ENCODE measurements around the gene MAX. TPM values are rescaled to one million over a fixed set of nuclear protein-coding genes. Genes with fewer than 3 reads are reported as not detected.

The MAX gene
- total and polyA plus RNA-seq, 2 experiments from 2014 or later = 25.0 to 27.7 TPM

DNA sequence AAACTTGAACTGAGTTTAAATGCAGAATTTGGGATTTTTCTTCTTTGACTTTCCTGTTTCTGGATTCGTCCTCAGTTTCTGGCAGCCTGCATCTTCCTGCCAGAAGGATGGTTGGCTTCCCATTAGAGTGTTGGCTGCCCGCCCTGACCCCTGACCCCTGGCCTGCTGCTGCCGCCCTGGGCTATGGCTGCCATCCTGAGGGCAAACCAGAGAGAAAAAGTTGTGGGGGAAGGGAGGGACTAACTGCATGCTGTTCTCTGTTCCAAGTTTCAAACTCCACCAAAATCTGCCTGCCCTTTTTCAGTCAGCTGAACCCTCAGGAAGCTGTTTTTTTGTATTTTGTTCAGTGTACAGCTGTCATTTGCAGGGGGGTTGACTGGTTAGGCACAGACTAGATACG is 67.3 kb downstream of the MAX start:
- Histone ChIP-seq H2AFZ (no peak overlapping the region), H3K27me3 (ENCODE audit: insufficient read depth) (no peaks in the 10 kb centered on the region), H4K20me1 (replicated peaks; ENCODE audit: insufficient read depth) (no peaks in the 10 kb centered on the region), H3K27ac (ENCODE audit: low read depth) (no peak overlapping the region), H3K79me2 (replicated peaks; ENCODE audit: insufficient read depth) (no peaks in the 10 kb centered on the region), H3K9me2 (ENCODE audit: insufficient read depth) (no peaks in the 10 kb centered on the region), H3K4me2 (no peak overlapping the region), H3K4me3 (no peak overlapping the region), H3F3A (replicated peaks; ENCODE audit: low read depth) (no peaks in the 10 kb centered on the region), H3K4me1 (ENCODE audit: insufficient read depth) (no peaks in the 10 kb centered on the region), H3K36me3 (ENCODE audit: insufficient read depth) (no peaks in the 10 kb centered on the region; the same call in 1 of the 2 replicates)
- DNase-seq (ENCODE audit: low spot score) (no peak), ATAC-seq (no peak)
- Mint-ChIP-seq H3K4me1 (no peaks in the 10 kb centered on the region), H3K36me3 (ENCODE audit: low read depth) (peaks cover 11% of the 10 kb centered on the region), H3K27ac (no peak overlapping the region), H3K27me3 (ENCODE audit: insufficient read depth, low read depth, poor library complexity) (no peaks in the 10 kb centered on the region), H3K9me3 (no peaks in the 10 kb centered on the region), H3K4me3 (no peak overlapping the region)
- no peak for TF ChIP-seq STAT1 (IDR thresholded peaks at IDR 0.05; ENCODE audit: unreplicated experiment)
- no peak for TF ChIP-seq EZH2phosphoT487 (IDR thresholded peaks at IDR 0.05; ENCODE audit: unreplicated experiment)
- TF ChIP-seq, protein P1, sequence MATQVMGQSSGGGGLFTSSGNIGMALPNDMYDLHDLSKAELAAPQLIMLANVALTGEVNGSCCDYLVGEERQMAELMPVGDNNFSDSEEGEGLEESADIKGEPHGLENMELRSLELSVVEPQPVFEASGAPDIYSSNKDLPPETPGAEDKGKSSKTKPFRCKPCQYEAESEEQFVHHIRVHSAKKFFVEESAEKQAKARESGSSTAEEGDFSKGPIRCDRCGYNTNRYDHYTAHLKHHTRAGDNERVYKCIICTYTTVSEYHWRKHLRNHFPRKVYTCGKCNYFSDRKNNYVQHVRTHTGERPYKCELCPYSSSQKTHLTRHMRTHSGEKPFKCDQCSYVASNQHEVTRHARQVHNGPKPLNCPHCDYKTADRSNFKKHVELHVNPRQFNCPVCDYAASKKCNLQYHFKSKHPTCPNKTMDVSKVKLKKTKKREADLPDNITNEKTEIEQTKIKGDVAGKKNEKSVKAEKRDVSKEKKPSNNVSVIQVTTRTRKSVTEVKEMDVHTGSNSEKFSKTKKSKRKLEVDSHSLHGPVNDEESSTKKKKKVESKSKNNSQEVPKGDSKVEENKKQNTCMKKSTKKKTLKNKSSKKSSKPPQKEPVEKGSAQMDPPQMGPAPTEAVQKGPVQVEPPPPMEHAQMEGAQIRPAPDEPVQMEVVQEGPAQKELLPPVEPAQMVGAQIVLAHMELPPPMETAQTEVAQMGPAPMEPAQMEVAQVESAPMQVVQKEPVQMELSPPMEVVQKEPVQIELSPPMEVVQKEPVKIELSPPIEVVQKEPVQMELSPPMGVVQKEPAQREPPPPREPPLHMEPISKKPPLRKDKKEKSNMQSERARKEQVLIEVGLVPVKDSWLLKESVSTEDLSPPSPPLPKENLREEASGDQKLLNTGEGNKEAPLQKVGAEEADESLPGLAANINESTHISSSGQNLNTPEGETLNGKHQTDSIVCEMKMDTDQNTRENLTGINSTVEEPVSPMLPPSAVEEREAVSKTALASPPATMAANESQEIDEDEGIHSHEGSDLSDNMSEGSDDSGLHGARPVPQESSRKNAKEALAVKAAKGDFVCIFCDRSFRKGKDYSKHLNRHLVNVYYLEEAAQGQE (IDR thresholded peaks at IDR 0.05; ENCODE audit: unreplicated experiment) = no peak
- TF ChIP-seq POLR2AphosphoS5 (IDR thresholded peaks at IDR 0.05; ENCODE audit: low read depth) = no peak
- no peak for TF ChIP-seq NANOG (IDR thresholded peaks at IDR 0.05; ENCODE audit: borderline replicate concordance)
- TF ChIP-seq, protein P2, sequence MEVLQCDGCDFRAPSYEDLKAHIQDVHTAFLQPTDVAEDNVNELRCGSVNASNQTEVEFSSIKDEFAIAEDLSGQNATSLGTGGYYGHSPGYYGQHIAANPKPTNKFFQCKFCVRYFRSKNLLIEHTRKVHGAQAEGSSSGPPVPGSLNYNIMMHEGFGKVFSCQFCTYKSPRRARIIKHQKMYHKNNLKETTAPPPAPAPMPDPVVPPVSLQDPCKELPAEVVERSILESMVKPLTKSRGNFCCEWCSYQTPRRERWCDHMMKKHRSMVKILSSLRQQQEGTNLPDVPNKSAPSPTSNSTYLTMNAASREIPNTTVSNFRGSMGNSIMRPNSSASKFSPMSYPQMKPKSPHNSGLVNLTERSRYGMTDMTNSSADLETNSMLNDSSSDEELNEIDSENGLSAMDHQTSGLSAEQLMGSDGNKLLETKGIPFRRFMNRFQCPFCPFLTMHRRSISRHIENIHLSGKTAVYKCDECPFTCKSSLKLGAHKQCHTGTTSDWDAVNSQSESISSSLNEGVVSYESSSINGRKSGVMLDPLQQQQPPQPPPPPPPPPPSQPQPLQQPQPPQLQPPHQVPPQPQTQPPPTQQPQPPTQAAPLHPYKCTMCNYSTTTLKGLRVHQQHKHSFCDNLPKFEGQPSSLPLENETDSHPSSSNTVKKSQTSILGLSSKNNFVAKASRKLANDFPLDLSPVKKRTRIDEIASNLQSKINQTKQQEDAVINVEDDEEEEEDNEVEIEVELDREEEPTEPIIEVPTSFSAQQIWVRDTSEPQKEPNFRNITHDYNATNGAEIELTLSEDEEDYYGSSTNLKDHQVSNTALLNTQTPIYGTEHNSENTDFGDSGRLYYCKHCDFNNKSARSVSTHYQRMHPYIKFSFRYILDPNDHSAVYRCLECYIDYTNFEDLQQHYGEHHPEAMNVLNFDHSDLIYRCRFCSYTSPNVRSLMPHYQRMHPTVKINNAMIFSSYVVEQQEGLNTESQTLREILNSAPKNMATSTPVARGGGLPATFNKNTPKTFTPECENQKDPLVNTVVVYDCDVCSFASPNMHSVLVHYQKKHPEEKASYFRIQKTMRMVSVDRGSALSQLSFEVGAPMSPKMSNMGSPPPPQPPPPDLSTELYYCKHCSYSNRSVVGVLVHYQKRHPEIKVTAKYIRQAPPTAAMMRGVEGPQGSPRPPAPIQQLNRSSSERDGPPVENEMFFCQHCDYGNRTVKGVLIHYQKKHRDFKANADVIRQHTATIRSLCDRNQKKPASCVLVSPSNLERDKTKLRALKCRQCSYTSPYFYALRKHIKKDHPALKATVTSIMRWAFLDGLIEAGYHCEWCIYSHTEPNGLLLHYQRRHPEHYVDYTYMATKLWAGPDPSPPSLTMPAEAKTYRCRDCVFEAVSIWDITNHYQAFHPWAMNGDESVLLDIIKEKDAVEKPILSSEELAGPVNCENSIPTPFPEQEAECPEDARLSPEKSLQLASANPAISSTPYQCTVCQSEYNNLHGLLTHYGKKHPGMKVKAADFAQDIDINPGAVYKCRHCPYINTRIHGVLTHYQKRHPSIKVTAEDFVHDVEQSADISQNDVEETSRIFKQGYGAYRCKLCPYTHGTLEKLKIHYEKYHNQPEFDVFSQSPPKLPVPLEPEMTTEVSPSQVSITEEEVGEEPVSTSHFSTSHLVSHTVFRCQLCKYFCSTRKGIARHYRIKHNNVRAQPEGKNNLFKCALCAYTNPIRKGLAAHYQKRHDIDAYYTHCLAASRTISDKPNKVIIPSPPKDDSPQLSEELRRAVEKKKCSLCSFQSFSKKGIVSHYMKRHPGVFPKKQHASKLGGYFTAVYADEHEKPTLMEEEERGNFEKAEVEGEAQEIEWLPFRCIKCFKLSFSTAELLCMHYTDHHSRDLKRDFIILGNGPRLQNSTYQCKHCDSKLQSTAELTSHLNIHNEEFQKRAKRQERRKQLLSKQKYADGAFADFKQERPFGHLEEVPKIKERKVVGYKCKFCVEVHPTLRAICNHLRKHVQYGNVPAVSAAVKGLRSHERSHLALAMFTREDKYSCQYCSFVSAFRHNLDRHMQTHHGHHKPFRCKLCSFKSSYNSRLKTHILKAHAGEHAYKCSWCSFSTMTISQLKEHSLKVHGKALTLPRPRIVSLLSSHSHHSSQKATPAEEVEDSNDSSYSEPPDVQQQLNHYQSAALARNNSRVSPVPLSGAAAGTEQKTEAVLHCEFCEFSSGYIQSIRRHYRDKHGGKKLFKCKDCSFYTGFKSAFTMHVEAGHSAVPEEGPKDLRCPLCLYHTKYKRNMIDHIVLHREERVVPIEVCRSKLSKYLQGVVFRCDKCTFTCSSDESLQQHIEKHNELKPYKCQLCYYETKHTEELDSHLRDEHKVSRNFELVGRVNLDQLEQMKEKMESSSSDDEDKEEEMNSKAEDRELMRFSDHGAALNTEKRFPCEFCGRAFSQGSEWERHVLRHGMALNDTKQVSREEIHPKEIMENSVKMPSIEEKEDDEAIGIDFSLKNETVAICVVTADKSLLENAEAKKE (CRISPR knock-in tag; IDR thresholded peaks at IDR 0.05) = no peak
- no peak for TF ChIP-seq CREB1 (CRISPR knock-in tag; IDR thresholded peaks at IDR 0.05; ENCODE audit: low read depth)
- TF ChIP-seq, protein P3, sequence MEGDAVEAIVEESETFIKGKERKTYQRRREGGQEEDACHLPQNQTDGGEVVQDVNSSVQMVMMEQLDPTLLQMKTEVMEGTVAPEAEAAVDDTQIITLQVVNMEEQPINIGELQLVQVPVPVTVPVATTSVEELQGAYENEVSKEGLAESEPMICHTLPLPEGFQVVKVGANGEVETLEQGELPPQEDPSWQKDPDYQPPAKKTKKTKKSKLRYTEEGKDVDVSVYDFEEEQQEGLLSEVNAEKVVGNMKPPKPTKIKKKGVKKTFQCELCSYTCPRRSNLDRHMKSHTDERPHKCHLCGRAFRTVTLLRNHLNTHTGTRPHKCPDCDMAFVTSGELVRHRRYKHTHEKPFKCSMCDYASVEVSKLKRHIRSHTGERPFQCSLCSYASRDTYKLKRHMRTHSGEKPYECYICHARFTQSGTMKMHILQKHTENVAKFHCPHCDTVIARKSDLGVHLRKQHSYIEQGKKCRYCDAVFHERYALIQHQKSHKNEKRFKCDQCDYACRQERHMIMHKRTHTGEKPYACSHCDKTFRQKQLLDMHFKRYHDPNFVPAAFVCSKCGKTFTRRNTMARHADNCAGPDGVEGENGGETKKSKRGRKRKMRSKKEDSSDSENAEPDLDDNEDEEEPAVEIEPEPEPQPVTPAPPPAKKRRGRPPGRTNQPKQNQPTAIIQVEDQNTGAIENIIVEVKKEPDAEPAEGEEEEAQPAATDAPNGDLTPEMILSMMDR (conservative IDR thresholded peaks at IDR 0.05; ENCODE audit: low read depth in 2 of 2) = no peak
- no peak for TF ChIP-seq JUNB (IDR thresholded peaks at IDR 0.05; ENCODE audit: unreplicated experiment)
- TF ChIP-seq ZNF114 (CRISPR knock-in tag; IDR thresholded peaks at IDR 0.05) = no peak
- TF ChIP-seq, protein P4, sequence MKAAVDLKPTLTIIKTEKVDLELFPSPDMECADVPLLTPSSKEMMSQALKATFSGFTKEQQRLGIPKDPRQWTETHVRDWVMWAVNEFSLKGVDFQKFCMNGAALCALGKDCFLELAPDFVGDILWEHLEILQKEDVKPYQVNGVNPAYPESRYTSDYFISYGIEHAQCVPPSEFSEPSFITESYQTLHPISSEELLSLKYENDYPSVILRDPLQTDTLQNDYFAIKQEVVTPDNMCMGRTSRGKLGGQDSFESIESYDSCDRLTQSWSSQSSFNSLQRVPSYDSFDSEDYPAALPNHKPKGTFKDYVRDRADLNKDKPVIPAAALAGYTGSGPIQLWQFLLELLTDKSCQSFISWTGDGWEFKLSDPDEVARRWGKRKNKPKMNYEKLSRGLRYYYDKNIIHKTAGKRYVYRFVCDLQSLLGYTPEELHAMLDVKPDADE (IDR thresholded peaks at IDR 0.05) = no peak
- no peak for TF ChIP-seq ZNF331 (CRISPR knock-in tag; IDR thresholded peaks at IDR 0.05; ENCODE audit: low read depth)

Data from GM23338 (cell line).